ENCODE results near the gene SLC49A3. TPM values are rescaled to one million over a fixed set of nuclear protein-coding genes. Genes with fewer than 3 reads are reported as not detected.

The SLC49A3 gene
- total and polyA plus RNA-seq, 2 of the 13 experiments (the other 11 are each of a cell fraction or from before 2014, with no cell fraction given): 0.07 to 0.17 TPM

DNA sequence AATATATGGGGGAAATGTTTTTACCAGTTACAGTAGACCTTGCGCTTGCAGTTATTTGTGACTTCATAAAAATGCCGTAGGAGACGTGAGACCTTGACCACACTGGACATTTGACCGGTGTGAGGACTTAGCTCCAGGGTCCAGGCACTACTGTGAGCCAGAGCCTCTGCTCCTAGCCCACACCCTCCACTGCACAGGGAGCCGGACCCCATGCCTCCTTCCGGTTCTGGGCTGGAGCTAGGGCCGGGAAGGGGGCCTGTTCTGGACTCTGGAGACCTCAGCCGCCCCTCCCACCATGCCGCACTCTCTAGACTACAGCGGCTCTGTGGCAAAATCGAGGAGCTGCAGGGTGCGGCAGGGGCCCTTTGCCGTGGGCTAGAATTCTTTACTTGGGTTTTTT is 22.0 kb upstream of the SLC49A3 start:
- Histone ChIP-seq H3K4me3 (replicated peaks in 1 of 3; ENCODE audit: insufficient read depth in 1 of 3, low read depth in 2 of 3, low read length in 3 of 3) (no peak overlapping the region), H3K79me2 (ENCODE audit: insufficient read depth, low read length) (peaks cover 76% of the 10 kb centered on the region), H3K4me1 (ENCODE audit: insufficient read depth, low read length) (peaks cover 38% of the 10 kb centered on the region), H3K27ac (ENCODE audit: extremely low read length, insufficient read depth, low read length) (peak overlapping the region; percentile 33), H2AFZ (ENCODE audit: low read length) (no peak overlapping the region), H4K20me1 (ENCODE audit: insufficient read depth, low read length) (peaks cover 42% of the 10 kb centered on the region), H3K36me3 (replicated peaks in 1 of 2; ENCODE audit: control insufficient read depth in 1 of 2, insufficient read depth in 2 of 2, low read length in 2 of 2) (peaks cover 2 to 9% of the 10 kb centered on the region in 2 experiments; a peak in 3 of 5 replicates), H3K27me3 (ENCODE audit: control insufficient read depth in 1 of 2, insufficient read depth in 2 of 2, low read length in 2 of 2) (no peaks in the 10 kb centered on the region; a peak in 1 of 5 replicates), H3K4me2 (ENCODE audit: low read depth, low read length) (peak overlapping the region; percentile 6; the same call in 1 of the 2 replicates), H3K9ac (ENCODE audit: insufficient read depth, low read depth, low read length) (no peak overlapping the region), H3K9me3 (ENCODE audit: low read length) (no peaks in the 10 kb centered on the region)
- intact Hi-C loops (cut with micrococcal nuclease; ENCODE audit: unreplicated experiment): no loop called here
- no TSS peak for BruUV-seq (replicated peaks)
- ATAC-seq (peak; percentile 64), FAIRE-seq (no peak), DNase-seq (ENCODE audit: low spot score) (no peak)
- ChIA-PET CTCF (ENCODE audit: low intra/inter-chr PET ratio, low total read pairs) (no interaction called here), POLR2A (interaction anchor here (1.0 kb wide), 1 partner anchor 24 kb away, joined by 3 read pairs; no protein-coding TSS in a partner anchor)
- in situ Hi-C loops (cut with HindIII; ENCODE audit: extremely low pct_ligation_motif_present, low pct_unique_long_range_greater_than_20kb): no loop called here
- 68% methylated on average over 10 of the region's 13 CpGs for WGBS (ENCODE audit: low lambda C conversion rate)
- no peak for TF ChIP-seq JARID2 (CRISPR knock-in tag; IDR thresholded peaks at IDR 0.05; ENCODE audit: insufficient replicate concordance)
- TF ChIP-seq, protein P1, sequence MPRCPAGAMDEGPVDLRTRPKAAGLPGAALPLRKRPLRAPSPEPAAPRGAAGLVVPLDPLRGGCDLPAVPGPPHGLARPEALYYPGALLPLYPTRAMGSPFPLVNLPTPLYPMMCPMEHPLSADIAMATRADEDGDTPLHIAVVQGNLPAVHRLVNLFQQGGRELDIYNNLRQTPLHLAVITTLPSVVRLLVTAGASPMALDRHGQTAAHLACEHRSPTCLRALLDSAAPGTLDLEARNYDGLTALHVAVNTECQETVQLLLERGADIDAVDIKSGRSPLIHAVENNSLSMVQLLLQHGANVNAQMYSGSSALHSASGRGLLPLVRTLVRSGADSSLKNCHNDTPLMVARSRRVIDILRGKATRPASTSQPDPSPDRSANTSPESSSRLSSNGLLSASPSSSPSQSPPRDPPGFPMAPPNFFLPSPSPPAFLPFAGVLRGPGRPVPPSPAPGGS (CRISPR knock-in tag; IDR thresholded peaks at IDR 0.05): no peak
- no peak for TF ChIP-seq ZNF672 (CRISPR knock-in tag; IDR thresholded peaks at IDR 0.05)
- TF ChIP-seq, protein P2, sequence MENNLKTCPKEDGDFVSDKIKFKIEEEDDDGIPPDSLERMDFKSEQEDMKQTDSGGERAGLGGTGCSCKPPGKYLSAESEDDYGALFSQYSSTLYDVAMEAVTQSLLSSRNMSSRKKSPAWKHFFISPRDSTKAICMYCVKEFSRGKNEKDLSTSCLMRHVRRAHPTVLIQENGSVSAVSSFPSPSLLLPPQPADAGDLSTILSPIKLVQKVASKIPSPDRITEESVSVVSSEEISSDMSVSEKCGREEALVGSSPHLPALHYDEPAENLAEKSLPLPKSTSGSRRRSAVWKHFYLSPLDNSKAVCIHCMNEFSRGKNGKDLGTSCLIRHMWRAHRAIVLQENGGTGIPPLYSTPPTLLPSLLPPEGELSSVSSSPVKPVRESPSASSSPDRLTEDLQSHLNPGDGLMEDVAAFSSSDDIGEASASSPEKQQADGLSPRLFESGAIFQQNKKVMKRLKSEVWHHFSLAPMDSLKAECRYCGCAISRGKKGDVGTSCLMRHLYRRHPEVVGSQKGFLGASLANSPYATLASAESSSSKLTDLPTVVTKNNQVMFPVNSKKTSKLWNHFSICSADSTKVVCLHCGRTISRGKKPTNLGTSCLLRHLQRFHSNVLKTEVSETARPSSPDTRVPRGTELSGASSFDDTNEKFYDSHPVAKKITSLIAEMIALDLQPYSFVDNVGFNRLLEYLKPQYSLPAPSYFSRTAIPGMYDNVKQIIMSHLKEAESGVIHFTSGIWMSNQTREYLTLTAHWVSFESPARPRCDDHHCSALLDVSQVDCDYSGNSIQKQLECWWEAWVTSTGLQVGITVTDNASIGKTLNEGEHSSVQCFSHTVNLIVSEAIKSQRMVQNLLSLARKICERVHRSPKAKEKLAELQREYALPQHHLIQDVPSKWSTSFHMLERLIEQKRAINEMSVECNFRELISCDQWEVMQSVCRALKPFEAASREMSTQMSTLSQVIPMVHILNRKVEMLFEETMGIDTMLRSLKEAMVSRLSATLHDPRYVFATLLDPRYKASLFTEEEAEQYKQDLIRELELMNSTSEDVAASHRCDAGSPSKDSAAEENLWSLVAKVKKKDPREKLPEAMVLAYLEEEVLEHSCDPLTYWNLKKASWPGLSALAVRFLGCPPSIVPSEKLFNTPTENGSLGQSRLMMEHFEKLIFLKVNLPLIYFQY (CRISPR knock-in tag; IDR thresholded peaks at IDR 0.05; ENCODE audit: borderline replicate concordance): no peak
- TF ChIP-seq HNF4A (CRISPR knock-in tag; IDR thresholded peaks at IDR 0.05): peak; percentile 58
- TF ChIP-seq, protein P3, sequence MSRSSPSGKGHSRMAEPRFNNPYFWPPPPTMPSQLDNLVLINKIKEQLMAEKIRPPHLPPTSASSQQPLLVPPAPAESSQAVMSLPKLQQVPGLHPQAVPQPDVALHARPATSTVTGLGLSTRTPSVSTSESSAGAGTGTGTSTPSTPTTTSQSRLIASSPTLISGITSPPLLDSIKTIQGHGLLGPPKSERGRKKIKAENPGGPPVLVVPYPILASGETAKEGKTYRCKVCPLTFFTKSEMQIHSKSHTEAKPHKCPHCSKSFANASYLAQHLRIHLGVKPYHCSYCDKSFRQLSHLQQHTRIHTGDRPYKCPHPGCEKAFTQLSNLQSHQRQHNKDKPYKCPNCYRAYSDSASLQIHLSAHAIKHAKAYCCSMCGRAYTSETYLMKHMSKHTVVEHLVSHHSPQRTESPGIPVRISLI (CRISPR knock-in tag; IDR thresholded peaks at IDR 0.05; ENCODE audit: borderline replicate concordance): no peak
- TF ChIP-seq ZNF775 (CRISPR knock-in tag; IDR thresholded peaks at IDR 0.05; ENCODE audit: borderline replicate concordance): no peak
- no peak for TF ChIP-seq ZNF382 (CRISPR knock-in tag; IDR thresholded peaks at IDR 0.05; ENCODE audit: borderline replicate concordance)
- TF ChIP-seq ZNF256 (CRISPR knock-in tag; conservative IDR thresholded peaks at IDR 0.05): no peak
- TF ChIP-seq ZNF296 (CRISPR knock-in tag; conservative IDR thresholded peaks at IDR 0.05): no peak
- no peak for TF ChIP-seq ZNF292 (CRISPR knock-in tag; IDR thresholded peaks at IDR 0.05; ENCODE audit: borderline replicate concordance, low read depth)
- TF ChIP-seq ZNF232 (CRISPR knock-in tag; IDR thresholded peaks at IDR 0.05; ENCODE audit: borderline replicate concordance): no peak
- no peak for TF ChIP-seq ZNF883 (CRISPR knock-in tag; IDR thresholded peaks at IDR 0.05; ENCODE audit: not compliant biosample characterization)
- TF ChIP-seq ZNF652 (CRISPR knock-in tag; IDR thresholded peaks at IDR 0.05; ENCODE audit: borderline replicate concordance, low read depth): no peak
- peak; percentile 64; the same call in 1 of the 2 replicates for TF ChIP-seq ZBTB38 (CRISPR knock-in tag; IDR thresholded peaks at IDR 0.05)
- TF ChIP-seq ZFAT (CRISPR knock-in tag; conservative IDR thresholded peaks at IDR 0.05): no peak
- no peak for TF ChIP-seq GABPA (IDR thresholded peaks at IDR 0.05; ENCODE audit: low read depth, low read length)
- TF ChIP-seq GABPA (CRISPR knock-in tag; IDR thresholded peaks at IDR 0.05; ENCODE audit: low read depth): peak; percentile 63
- TF ChIP-seq ZNF660 (CRISPR knock-in tag; IDR thresholded peaks at IDR 0.05; ENCODE audit: borderline replicate concordance, low read depth): no peak
- no peak for TF ChIP-seq ZFP41 (CRISPR knock-in tag; IDR thresholded peaks at IDR 0.05; ENCODE audit: borderline replicate concordance)
